Nephron progenitor cell (in vitro differentiated cells): ENCODE data around the gene RHCE.
"Not testable (repeated sequence)": the region's sequence is repeated elsewhere in the genome, so short reads cannot be mapped to it uniquely, and the experiment has no call there.

ENCODE experiments used
- DNase-seq: peaks from one replicate; pipeline ENCODE4 v3.0.0; 2021
- H3K27ac Mint-ChIP-seq: 2 replicates; pipeline ENCODE4 v1.8.0; 2021; ENCODE audit warnings: mild to moderate bottlenecking, moderate library complexity, mixed read lengths
- H3K27me3 Mint-ChIP-seq: 2 replicates; pipeline ENCODE4 v1.8.0; 2021; ENCODE audit warnings: mild to moderate bottlenecking, low read depth, mixed read lengths; ENCODE audit not compliant: poor library complexity
- H3K36me3 Mint-ChIP-seq: 2 replicates; pipeline ENCODE4 v1.8.0; 2021; ENCODE audit warnings: low read depth, mixed read lengths
- H3K4me1 Mint-ChIP-seq: 2 replicates; pipeline ENCODE4 v1.8.0; 2021; ENCODE audit warnings: mixed read lengths
- H3K4me3 Mint-ChIP-seq: 2 replicates; pipeline ENCODE4 v1.8.0; 2021; ENCODE audit warnings: mild to moderate bottlenecking, moderate library complexity, mixed read lengths
- H3K9me3 Mint-ChIP-seq: 2 replicates; pipeline ENCODE4 v1.8.0; 2021; ENCODE audit warnings: mild to moderate bottlenecking, moderate library complexity, mixed read lengths
- CTCF ChIP-seq: fragments of 200-600 bp; sonication (generic); IDR thresholded peaks from 2 replicates; pipeline ENCODE4 v1.5.0; 2021; ENCODE audit warnings: antibody characterized with exemption

Gene RHCE

DNA sequence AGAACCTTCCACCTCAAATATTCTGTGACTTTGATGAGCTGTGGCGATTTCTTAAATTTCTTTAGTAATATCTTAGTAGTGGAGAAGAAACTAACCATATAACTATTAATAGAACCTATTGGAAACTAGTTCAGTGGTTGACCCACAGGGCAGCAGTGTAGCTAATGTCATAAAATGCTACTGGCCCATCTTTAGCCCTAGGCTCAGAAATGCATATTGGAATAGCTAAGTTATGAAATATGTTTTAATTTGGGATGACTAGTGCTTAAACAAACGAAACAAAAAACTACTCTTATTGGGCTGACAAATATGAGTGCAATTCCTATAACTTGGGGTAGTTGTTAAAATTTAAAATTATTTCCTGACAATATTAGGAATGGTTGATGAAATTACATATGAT lies 30.3 kb upstream of the RHCE start:
- H3K27ac Mint-ChIP-seq, result no peak overlapping the region
- no peak for DNase-seq
- H3K4me3 Mint-ChIP-seq, result no peak overlapping the region
- peaks cover 14% of the 10 kb centered on the region for H3K4me1 Mint-ChIP-seq
- H3K27me3 Mint-ChIP-seq, result no peaks in the 10 kb centered on the region
- H3K36me3 Mint-ChIP-seq, result peaks cover 41% of the 10 kb centered on the region
- no peaks in the 10 kb centered on the region for H3K9me3 Mint-ChIP-seq
- no peak for TF ChIP-seq CTCF

GRCh38 chr1:25447547-25447946 lies 26.9 kb upstream of the RHCE start:
- H3K4me1 Mint-ChIP-seq, result peaks cover 15% of the 10 kb centered on the region
- H3K36me3 Mint-ChIP-seq, result peaks cover 23% of the 10 kb centered on the region

GRCh38 chr1:25445993-25446538 lies 25.4 kb upstream of the RHCE start:
- no peaks in the 10 kb centered on the region for H3K27me3 Mint-ChIP-seq
- peaks cover 25% of the 10 kb centered on the region for H3K4me1 Mint-ChIP-seq
- TF ChIP-seq CTCF, result no peak
- H3K9me3 Mint-ChIP-seq, result no peaks in the 10 kb centered on the region
- H3K4me3 Mint-ChIP-seq, result no peak overlapping the region
- peaks cover 17% of the 10 kb centered on the region for H3K36me3 Mint-ChIP-seq
- peak overlapping the region; percentile 27 for H3K27ac Mint-ChIP-seq
- no peak for DNase-seq

More at GRCh38 chr1:25447547-25447946, 26.9 kb upstream of the RHCE start:
- H3K27ac Mint-ChIP-seq, result no peak overlapping the region
- no peaks in the 10 kb centered on the region for H3K27me3 Mint-ChIP-seq
- no peak overlapping the region for H3K4me3 Mint-ChIP-seq
- no peak for DNase-seq
- no peak for TF ChIP-seq CTCF
- no peaks in the 10 kb centered on the region for H3K9me3 Mint-ChIP-seq

DNA sequence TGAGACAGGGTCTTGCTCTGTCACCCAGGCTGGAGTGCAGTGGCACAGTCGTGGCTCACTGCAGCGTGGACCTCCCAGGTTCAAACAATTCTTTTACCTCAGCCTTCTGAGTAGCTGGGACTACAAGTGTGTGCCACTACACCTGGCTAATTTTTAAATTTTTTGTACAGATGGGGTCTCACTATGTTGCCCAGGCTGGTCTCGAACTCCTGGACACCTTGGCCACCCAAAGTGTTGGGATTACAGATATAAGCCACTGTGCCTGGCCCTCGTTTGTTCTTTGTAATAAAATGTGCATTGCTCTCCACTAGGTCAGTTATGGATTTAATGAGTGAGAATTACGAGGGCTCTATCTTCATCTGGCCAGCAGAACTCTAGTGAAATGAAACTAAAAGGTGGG lies 24.0 kb upstream of the RHCE start:
- H3K36me3 Mint-ChIP-seq, result peaks cover 12% of the 10 kb centered on the region
- H3K27me3 Mint-ChIP-seq, H3K4me3 Mint-ChIP-seq, DNase-seq, H3K27ac Mint-ChIP-seq, H3K9me3 Mint-ChIP-seq: not testable (repeated sequence)
- H3K4me1 Mint-ChIP-seq, result peaks cover 25% of the 10 kb centered on the region

- no peak for TF ChIP-seq CTCF
- Mint-ChIP-seq H3K36me3 (peaks cover 12% of the 10 kb centered on the region), H3K9me3 (no peaks in the 10 kb centered on the region), H3K27me3 (no peaks in the 10 kb centered on the region), H3K4me3 (no peak overlapping the region), H3K4me1 (peaks cover 25% of the 10 kb centered on the region), H3K27ac (no peak overlapping the region)
- no peak for DNase-seq
Measured at GRCh38 chr1:25443030-25443699, 22.5 kb upstream of the RHCE start.

GRCh38 chr1:25442178-25442577 lies 21.6 kb upstream of the RHCE start:
- Mint-ChIP-seq H3K27me3 (no peaks in the 10 kb centered on the region), H3K4me1 (peaks cover 23% of the 10 kb centered on the region), H3K4me3 (no peak overlapping the region), H3K9me3 (no peaks in the 10 kb centered on the region), H3K27ac (peak overlapping the region; percentile 23), H3K36me3 (peaks cover 2% of the 10 kb centered on the region)
- no peak for DNase-seq
- no peak for TF ChIP-seq CTCF
